ENCODE results near the gene RPS5. TPM values are rescaled to one million over a fixed set of nuclear protein-coding genes. Genes with fewer than 3 reads are reported as not detected.
A peak's percentile ranks its signal among the peaks of the same experiment; 100 is the strongest.

Gene RPS5
- total RNA-seq, 1 experiment from 2014 or later, result 1,487 TPM

- H3K27me3 ChIP-seq (ENCODE audit: control insufficient read depth, insufficient read depth, low read length), result no peaks in the 10 kb centered on the region
- H3K4me3 ChIP-seq (ENCODE audit: low read depth in 2 of 2, low read length in 2 of 2), result no peak overlapping the region
- peaks cover 4% of the 10 kb centered on the region; the same call in 1 of the 2 replicates for H3K9me3 ChIP-seq (ENCODE audit: control insufficient read depth, insufficient read depth, low read depth, low read length)
- intact Hi-C loops (cut with micrococcal nuclease; ENCODE audit: unreplicated experiment) (no loop called here), in situ Hi-C loops (cut with HindIII; ENCODE audit: low pct_unique_long_range_greater_than_20kb, low sequenced_read_pairs) (no loop called here)
- peaks cover 8% of the 10 kb centered on the region; the same call in 1 of the 2 replicates for H3K36me3 ChIP-seq (ENCODE audit: control insufficient read depth, insufficient read depth, low read length)
- POLR2A ChIA-PET, result interaction anchor here (0.5 kb wide), 1 partner anchor 46 kb away, joined by 6 read pairs; no protein-coding TSS in a partner anchor
- TSS peak; percentile 51 for BruUV-seq (replicated peaks)
- H3K27ac ChIP-seq (ENCODE audit: low read length), result no peak overlapping the region
- no peaks in the 10 kb centered on the region for H3K4me1 ChIP-seq (ENCODE audit: control insufficient read depth, insufficient read depth, low read length)
- no peak for DNase-seq (ENCODE audit: low read depth, low spot score)
- no peak for TF ChIP-seq SIN3A (IDR thresholded peaks at IDR 0.05; ENCODE audit: borderline replicate concordance, insufficient read depth, low read depth, low read length)
- TF ChIP-seq TCF7L2 (IDR thresholded peaks at IDR 0.05; ENCODE audit: low read depth, low read length), result no peak
- TF ChIP-seq POLR2AphosphoS5 (IDR thresholded peaks at IDR 0.05; ENCODE audit: low read depth, low read length), result no peak
- TF ChIP-seq CTCF (IDR thresholded peaks at IDR 0.05), result no peak
- TF ChIP-seq REST (IDR thresholded peaks at IDR 0.05; ENCODE audit: insufficient read depth in 1 of 2, low read depth in 2 of 2, low read length in 1 of 2), result no peak
- CTCF ChIA-PET, result no interaction called here
- ATAC-seq, result no peak
Observed at GRCh38 chr19:58417071-58417470, 30.0 kb downstream of the RPS5 start.

GRCh38 chr19:58428617-58429016, 41.5 kb downstream of the RPS5 start:
- Histone ChIP-seq H3K36me3 (ENCODE audit: control insufficient read depth, insufficient read depth, low read length) (no peaks in the 10 kb centered on the region), H3K9me3 (ENCODE audit: control insufficient read depth, insufficient read depth, low read depth, low read length) (peaks cover 19% of the 10 kb centered on the region), H3K4me3 (ENCODE audit: low read depth in 2 of 2, low read length in 2 of 2) (no peak overlapping the region), H3K27me3 (ENCODE audit: control insufficient read depth, insufficient read depth, low read length) (no peaks in the 10 kb centered on the region), H3K27ac (ENCODE audit: low read length) (no peak overlapping the region), H3K4me1 (ENCODE audit: control insufficient read depth, insufficient read depth, low read length) (no peaks in the 10 kb centered on the region)
- intact Hi-C loops (cut with micrococcal nuclease; ENCODE audit: unreplicated experiment) (no loop called here), in situ Hi-C loops (cut with HindIII; ENCODE audit: low pct_unique_long_range_greater_than_20kb, low sequenced_read_pairs) (no loop called here)
- CTCF ChIA-PET, result no interaction called here
- TF ChIP-seq REST (IDR thresholded peaks at IDR 0.05; ENCODE audit: insufficient read depth in 1 of 2, low read depth in 2 of 2, low read length in 1 of 2) (no peak), SIN3A (IDR thresholded peaks at IDR 0.05; ENCODE audit: borderline replicate concordance, insufficient read depth, low read depth, low read length) (no peak), TCF7L2 (IDR thresholded peaks at IDR 0.05; ENCODE audit: low read depth, low read length) (no peak), POLR2AphosphoS5 (IDR thresholded peaks at IDR 0.05; ENCODE audit: low read depth, low read length) (no peak), CTCF (IDR thresholded peaks at IDR 0.05) (no peak)
- DNase-seq (ENCODE audit: low read depth, low spot score) (no peak), ATAC-seq (no peak)
- BruUV-seq (replicated peaks), result no TSS peak
- POLR2A ChIA-PET, result no interaction called here
